Glomerular endothelial cell (primary cell): ENCODE measurements around the gene FRMD1. TPM values are rescaled to one million over a fixed set of nuclear protein-coding genes. Genes with fewer than 3 reads are reported as not detected.

ENCODE experiments used
- DNase-seq: peaks from one replicate; pipeline ENCODE4 v3.0.0-alpha.2; 2011; ENCODE audit warnings: low read depth, low spot score; ENCODE audit errors: extremely low read depth
- total RNA-seq: library from RNA; depleted of rRNA; stranded (reverse); fragments of >200 nt; gene quantifications from 2 replicates; pipeline ENCODE4 v1.2.3, GENCODE V29; 2015

The FRMD1 gene
- total RNA-seq, 1 donor from 2014 or later = not detected

DNA sequence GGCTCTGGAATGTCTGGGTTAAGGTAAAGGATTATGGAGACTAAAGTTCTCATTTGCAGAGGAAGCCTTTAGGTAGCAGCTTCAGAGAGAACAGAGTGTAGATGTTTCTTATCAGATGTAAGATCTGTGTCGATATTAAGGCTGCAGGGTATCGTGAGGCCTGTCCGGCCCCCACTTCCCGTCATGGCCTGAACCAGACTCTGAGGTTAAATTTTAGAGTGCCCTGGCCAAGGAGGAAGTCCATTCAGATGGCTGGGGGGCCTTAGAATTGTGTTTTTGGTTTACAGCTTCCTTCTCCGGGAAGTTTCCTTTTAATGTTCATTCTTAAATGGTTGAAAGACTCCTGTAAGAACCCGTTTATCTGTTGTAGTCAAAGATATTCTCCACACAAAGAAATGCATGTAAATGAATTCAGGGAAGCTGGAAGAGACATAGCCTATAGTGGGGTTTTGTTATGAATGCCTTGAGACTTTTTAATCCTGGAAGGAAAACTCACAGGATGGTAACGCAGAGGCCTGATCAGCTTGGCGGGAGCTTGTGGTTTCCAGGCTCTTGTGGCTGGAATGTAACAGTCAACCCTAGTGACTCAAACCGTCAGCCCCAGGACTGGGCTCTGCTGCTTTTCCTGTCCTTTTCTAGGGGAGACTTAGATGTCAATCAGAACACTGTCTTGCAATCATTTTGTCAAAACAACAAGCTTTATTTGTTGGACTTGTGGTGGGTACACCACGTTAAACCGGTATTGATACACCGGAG, 46.8 kb downstream of the FRMD1 start:
- DNase-seq = no peak

DNA sequence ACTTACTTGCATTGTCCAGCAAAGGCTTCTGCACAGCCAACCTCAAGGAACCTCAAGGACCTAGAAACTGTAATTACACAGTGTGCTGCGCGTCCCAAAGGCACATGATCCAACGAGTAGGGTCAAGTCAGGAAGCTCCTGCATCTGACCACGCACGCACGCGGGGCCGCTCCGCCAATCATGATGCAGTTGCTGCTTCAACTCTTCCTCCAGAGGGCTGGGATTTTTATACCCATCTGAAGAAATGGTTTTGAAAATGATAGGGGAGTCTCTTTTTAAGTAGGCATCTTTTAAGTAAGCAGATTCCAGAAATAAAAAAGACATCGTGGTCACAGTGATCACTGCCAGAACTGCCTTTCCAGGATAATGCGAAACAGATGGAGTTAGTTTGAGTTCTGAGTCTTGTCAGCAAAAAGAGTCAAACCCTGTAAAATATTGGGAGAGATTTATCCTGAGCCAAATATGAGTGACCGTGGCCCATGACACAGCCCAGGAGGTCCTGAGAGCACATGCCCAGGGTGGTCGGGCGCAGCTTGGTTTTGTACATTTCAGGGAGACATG, 47.5 kb downstream of the FRMD1 start:
- no peak for DNase-seq

DNA sequence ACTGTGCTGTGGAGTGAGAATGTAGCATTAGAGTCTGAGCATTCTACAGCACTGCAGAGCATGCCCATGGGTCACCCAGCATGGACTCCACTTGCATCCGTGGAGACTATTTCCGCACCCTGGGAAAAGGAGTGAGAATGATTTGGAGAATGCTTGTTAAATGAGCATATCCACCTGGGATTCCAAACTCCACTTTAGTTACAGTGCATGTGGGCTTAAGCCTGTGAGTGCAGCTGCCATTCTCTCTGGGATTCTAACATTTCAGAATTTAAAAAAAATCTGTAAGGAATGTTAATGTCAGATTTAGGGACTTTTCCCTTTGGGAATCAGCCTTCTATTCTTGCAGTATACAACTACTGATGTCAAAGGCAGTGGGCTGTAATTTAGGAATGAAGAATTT, 48.1 kb downstream of the FRMD1 start:
- no peak for DNase-seq

DNA sequence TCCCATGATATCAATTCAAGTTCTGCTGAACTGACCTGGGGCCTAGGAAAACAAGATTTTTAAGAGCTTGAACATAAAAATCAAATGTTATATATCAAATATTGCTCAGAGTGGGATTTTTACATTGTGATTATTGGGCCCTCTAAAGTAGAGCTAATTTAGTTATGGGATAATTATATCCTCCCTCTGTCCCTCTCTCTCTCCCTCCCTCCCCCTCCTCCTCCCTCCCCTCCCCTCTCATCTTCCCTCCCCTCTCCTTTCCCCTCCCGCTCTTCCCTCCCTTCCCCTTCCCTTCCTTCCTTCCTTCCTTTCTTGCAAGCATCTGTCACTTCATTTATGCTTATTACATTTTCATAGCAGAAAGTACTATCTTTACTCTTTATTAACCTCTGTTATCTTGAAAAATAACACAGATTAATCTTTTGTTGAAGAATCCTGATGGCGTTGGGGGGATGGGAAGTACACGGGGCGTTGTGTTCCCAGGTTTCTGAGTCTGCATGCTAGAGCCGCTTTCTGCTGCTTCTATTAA, 48.7 kb downstream of the FRMD1 start:
- DNase-seq = no peak

DNA sequence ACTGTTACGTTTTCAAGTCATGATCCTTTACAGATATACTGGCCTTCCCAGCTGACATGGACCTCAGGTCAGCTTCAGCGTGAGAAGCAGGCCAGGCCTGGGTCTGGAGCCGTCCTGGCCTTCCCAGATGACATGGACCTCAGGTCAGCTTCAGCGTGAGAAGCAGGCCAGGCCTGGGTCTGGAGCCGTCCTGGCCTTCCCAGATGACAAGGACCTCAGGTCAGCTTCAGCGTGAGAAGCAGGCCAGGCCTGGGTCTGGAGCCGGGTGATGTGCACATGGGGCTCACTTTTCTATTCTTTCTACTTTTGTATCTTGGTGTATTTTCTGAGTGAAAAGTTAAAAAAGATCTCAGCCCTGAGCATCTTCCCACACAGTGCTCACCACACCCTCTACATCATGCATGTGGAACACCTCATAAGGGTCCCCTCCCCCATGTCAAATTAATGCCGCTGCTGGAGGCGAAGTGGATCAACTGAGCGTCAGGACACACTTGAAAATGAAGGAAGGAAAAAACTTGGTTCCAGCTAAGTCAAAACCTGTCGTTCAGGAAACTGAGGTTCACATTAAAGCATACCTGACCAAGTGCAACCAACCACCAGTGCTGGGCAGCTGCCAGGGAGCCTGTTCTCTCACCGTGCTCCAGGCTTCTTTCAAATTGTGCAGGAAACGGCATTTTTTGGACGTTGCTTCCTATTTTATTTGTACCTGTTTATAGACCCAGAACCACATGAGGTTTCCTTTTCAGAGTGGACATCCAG, 49.4 kb downstream of the FRMD1 start:
- no peak for DNase-seq

DNA sequence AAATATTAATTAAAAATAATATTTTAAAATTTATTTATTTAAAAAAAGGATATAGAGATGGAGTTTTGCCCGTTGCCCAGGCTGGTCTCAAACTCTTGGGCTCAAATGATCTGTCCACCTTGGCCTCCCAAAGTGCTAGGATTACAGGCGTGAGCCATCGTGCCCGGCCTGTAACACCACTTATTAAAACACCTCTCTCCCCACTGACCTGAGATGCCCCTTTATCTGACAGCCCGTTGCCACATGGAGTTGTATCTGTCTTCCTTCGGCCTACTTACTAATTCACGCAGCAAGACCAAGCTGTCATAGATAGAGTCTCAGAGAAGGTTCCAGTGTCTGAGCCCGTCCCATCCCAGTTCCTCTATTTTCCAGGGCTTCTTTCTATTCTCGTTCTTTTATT, 50.8 kb downstream of the FRMD1 start:
- DNase-seq = no peak

DNA sequence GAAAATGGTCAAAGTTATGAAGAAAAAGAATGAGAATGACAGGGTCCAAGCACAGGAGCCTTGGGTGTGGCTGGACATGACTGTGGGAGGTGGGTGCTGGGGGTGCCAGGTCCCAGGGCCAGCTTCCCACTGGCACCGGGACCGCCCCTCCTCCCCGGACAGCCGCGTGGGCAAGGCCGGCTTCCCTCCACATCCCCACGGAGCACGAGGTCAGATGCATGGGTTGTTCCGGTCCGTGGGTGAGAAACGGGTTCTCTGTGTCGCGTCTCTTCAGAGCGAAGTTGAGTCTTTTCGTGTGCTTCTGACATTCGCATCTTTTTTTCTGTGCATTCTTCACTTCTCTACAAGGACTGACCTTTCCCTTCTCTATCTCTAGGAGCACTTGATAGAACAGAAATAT, 51.5 kb downstream of the FRMD1 start:
- no peak for DNase-seq

DNA sequence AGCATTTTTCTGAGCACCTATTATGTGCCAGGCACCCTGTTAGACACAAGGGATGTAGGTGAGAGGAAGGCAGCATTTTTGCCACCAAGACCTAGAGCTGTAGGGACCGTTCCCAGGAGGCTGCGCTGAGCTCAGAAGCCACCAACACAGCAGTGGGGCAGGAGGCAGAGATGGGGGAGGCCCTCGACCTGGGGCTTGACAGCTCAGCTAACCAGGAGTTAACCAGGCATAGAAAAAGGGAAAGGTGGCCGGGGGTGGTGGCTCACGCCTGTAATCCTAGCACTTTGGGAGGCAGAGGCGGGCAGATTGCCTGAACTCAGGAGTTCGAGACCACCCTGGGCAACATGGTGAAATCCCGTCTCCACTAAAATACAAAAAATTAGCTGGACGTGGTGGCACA, 52.1 kb downstream of the FRMD1 start:
- DNase-seq = no peak

DNA sequence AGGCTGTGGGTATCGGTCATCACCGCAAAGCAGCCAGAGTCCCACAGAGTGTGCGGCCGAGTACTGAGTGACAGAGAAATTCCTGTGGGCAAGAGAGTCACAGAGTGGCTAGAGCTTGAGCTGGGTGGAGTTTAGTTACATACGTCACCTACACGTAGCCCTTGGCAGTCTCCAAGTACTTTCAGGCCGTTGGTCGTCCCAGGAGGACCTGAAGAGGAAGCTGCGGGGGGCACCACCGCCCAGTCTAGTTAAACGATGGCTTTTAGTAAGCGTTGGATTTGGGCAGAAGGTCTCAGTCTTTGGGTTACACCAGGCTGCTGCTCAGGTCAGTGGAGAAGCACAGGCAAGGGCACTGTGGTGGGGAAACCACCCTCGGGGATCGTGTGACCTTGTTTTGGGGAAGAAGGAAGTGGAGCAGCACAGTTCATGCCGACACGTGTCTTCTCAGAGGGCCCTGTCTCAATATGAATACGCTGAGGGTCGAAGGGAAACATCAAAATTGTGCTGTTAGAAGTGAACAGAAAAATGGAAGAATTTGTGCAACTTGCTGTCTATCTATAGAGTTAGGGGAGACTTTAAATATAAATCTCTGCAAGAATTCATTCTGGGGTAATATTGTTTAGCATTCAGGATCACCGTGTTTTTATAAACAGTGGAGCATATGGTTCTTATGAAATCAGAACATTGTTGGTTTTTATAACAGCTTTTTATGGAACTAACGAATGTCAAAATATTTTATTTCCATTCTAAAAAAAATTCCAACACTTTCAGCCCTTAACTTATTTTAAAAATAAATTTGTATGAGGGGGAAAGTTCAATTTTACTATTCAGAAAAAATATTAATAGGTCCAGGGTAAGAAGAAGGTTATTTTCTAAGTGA, 52.9 kb downstream of the FRMD1 start:
- DNase-seq = no peak

DNA sequence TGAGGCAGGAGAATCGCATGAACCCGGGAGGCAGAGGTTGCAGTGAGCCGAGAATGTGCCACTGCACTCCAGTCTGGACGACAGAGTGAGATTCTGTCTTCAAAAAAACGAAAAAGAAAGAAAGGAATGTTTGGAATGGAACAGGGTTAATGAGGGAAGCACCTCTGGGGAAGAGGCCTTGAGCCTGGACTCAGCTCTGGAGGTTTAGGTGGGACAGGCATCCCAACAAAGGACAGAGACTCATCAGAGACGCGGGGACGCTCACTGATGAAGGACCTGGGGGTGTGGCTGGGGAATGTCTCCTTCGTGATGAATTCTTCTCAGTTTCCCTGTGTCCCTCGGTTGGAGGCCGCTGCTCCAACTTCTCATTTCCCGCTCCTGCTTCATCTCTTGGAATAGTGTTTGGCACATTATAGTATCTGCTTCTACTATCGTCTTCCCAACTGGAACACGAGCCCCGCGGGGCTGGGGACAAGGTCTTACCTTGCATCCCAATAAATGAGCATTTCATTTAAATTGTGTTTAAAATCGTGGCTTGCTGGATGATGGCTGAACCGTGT, 54.0 kb downstream of the FRMD1 start:
- no peak for DNase-seq

DNA sequence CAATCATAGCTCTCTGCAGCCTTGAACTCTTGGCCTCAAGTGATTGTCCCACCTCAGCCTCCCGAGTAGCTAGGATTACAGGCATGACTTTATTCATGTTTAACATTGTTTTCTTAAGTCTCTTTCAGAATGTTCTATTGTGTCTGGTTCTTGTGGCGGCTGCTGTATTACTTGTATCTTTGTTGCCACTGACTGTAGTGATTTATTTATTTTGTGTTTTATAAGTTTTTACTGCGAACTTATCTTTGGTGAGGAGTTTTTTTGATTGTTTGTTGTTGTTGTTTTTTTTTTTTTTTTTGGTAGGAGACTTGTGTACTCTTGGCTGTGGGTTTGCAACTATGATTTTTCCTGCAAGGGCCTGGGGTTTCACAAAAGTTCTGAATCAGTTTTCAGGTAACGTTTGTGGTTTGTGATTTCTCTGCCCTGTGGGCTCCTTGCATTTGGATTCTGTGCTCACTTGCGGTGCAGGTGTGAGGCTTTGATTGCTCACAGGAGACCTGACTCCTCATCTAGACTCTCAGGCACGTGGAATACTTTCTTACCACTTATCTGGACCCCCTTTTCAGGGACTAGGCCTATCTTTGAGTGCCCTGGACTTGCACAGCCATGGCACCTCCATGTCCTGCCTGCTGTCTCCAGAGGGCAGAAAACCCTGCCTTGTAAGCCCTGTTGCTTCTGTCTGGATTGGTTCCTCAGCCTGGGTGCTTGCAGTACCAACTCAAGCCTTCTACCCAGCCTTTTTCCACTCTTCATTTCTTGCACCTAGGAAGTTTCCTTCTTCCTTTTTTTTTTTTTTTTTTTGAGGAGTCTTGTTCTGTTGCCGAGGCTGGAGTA, 56.3 kb downstream of the FRMD1 start:
- no peak for DNase-seq

DNA sequence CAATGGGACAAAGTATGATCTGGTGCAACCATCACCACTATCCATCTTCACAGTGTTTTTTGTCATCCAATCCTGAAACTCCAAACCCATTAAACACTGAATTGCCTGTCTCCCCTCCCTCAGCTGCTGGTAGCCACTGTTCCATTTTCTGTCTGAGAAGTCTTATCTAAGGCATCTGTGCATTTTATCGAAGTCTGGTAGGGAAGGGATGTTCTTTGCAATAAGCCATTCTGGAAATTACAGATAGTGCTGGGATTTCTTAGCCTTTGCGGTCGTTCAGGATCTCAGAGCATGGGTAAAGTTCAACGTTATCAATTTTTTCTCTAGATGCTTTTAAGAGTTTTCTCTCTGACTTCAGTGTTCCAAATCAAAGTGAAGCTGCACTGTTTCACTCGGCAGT, 57.4 kb downstream of the FRMD1 start:
- DNase-seq = no peak

DNA sequence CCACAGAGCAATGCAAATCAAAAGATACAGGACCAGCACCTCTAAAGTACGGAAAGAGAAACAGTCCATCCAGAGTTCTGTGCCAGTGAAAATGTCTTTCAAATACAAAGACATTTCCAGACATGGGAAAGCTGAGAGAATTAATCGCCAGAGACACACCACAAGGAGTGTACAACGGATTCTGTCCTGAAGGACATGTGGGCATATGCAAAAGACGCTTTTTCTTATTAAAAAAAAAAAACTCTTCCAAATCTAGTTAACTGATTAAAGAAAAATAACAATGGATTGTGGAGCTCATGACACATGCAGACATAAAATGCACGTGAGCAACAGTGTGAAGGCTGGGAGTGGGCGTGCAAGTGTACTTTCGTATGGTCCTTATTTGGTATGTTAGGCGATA, 58.8 kb downstream of the FRMD1 start:
- no peak for DNase-seq

DNA sequence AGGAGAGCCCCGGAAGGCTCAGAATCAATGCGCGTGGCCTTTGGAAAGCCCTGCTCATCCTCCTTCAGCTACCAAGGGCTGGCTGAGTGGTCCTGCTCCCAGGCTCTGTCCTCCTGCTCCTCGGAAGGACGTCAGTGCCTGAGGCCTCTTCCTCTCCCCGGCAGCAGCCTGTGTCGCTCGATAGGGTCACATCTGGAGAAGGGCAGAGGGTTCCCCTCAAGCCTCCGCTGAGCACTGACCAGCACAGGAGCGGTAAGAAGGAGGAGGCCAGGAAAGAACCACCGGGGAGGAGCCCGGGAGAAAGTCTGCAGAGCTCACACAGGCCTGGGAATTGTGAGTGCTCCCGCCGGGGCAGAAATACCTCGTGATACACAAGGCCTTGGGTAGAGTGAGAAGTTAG, 60.3 kb downstream of the FRMD1 start:
- DNase-seq = no peak

DNA sequence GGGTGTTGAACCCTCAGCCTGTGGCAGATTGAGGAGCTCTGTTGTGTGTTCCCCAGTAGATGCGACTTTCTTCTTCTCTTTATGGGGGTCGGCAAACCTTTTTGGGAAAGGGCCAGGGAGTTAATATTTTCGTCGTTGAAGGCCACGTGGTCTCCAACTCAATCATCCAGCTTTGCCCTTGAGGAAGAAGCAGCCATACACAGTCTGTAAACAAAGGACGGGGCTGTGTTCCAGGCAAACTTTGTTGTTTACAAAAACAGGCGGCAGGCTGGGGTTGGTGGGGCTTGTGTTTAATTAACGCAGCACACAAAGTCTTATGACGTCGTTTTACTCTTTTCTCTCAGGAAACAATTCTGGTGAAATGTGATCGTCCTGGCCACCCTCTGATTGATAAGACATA, 61.4 kb downstream of the FRMD1 start:
- DNase-seq = no peak

DNA sequence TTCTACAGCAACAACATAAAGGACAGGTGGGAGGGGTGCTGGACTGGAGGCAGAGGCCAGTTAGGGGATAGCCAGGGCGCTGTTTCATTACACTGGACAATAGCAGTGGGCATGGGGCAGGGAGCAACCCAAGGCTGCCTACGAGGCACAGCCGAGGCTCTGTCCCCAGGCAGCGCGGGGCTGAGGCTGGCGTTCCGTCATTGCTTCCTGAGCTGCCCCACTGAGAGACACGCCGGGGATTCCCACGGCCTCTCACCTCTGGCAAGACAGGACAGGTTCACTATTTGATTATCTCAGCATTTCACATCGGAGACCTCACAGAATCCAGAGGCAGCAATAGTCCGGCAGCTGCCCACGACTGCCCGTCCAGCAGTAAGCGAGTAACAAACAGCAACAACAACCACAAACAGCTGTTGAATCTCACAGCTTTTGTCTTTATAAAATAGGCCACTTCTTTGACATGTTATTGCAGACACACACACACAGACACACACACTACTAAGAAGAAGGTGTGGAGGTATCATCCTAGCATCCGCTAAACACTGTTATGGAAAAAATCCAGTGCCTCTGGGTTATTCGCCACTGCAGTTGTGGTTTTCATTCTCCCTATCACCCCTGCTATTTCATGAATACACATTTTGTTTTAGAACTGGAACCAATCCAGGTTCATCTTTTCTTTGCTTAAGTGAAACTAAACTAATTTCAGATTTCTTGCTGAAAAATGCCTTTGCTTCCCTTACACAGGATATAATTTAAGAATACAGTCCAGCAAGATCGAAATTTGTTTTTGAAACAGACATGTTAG, 62.1 kb downstream of the FRMD1 start:
- no peak for DNase-seq

DNA sequence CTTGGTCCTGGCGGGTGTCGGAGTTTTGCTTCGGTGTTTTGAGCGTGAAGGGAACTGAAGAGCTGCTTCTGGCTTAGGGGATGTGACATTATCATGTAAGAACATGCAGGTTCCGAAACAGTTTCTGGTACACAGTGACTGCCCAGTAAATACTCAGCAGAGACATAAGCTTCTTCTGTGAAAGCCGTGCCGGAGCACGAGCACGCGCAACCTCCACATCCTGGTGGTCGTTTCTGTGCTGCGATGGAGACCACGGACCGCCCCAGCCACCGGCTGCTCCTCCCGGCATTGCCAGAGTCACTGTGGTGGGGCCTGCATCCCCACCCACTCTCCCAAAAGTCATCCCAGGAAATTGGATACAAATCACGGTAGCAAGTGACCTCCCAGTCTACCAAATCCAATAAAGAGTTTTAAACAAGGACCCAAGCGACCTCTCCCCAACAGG, 62.8 kb downstream of the FRMD1 start:
- DNase-seq = no peak

DNA sequence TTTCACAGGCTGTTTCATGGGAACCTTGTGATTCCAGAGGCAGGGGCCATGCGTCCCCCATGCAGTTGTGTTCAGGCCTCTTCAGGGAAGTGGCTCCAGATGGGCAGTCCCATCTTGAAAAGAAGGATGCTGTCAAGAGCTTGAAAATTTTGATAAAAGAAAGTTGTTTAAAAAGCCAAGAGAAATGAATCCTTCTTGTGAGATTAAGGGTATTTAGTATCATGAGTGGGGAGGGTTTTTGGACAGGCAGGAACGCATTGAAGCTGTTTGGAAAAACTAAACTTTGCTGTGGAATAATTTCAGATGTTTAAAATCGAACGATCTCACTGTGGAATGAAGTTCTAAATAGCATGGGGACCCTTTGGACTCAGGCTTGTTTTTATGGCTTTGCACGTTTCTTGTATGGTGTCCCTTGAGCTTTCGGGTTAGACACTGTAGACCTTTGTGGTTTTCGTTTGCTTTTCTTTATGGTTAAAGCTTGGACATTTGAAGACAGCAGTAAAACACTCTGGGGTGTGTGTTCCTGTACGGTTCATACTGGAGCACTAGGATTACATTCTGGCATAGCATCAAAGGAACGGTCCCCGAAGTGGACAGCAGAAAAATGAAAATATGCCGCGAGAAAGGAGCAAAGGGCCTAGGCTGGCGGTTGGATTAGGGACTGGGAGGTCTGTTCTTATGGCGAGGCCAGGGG, 63.4 kb downstream of the FRMD1 start:
- no peak for DNase-seq
